ENCODE results near the gene SCARB1.

- TF ChIP-seq CTCF (IDR thresholded peaks at IDR 0.05) (no peak), POLR2A (IDR thresholded peaks at IDR 0.05) (no peak)
Observed at GRCh38 chr12:124853781-124854636, 9.7 kb downstream of the SCARB1 start.

Data from right lobe of liver (tissue), 4 donors.